ENCODE results near the gene LYRM9. TPM values are rescaled to one million over a fixed set of nuclear protein-coding genes. Genes with fewer than 3 reads are reported as not detected.
"Not testable (repeated sequence)": the region's sequence is repeated elsewhere in the genome, so short reads cannot be mapped to it uniquely, and the experiment has no call there.

LYRM9 gene
- total RNA-seq, 1 donor from 2014 or later: 16.0 TPM

GRCh38 chr17:27888945-27889344 lies 4.2 kb downstream of the LYRM9 start:
- Mint-ChIP-seq H3K36me3 (peaks cover 2% of the 10 kb centered on the region), H3K4me1 (peaks cover 43% of the 10 kb centered on the region), H3K4me3 (peak overlapping the region; percentile 17), H3K9me3 (peaks cover 2% of the 10 kb centered on the region), H3K27me3 (ENCODE audit: insufficient read depth, low read depth) (peaks cover 8% of the 10 kb centered on the region), H3K27ac (peak overlapping the region; percentile 93)
- peak; percentile 85 for DNase-seq (ENCODE audit: low spot score)
- Histone ChIP-seq H3K9ac (no peak overlapping the region), H3F3A (ENCODE audit: low read depth) (peaks cover 8% of the 10 kb centered on the region), H3K4me2 (peak overlapping the region; percentile 46), H3K9me3 (ENCODE audit: low read depth) (no peaks in the 10 kb centered on the region), H3K4me1 (peaks cover 27% of the 10 kb centered on the region), H3K27ac (no peak overlapping the region), H4K20me1 (ENCODE audit: low read depth) (no peaks in the 10 kb centered on the region), H3K27me3 (peaks cover 16% of the 10 kb centered on the region), H2AFZ (replicated peaks) (no peak overlapping the region), H3K36me3 (no peaks in the 10 kb centered on the region), H3K79me2 (ENCODE audit: low read depth) (no peaks in the 10 kb centered on the region), H3K4me3 (no peak overlapping the region)
- TF ChIP-seq EZH2phosphoT487 (IDR thresholded peaks at IDR 0.05) (no peak), CTCF (IDR thresholded peaks at IDR 0.05) (no peak), EZH2 (IDR thresholded peaks at IDR 0.05) (no peak)

DNA sequence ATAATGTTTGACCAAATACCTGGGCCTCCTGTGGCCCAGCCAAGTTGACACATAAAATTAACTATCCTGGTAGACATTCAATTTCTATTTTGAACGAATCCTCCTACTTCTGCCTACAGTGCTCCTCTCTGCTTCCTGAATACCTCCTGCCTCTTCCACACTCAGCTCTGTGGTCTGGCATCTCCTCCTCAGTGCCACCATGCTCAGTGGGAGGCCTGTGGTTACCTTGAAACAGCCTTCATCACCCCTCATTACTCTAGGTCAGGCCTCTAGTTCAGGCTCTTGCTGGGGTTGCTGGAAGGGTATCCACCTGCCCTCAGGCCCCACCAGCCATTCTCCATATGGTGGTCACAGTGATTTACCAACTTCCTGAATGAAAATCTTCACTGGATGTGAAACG lies 5.1 kb downstream of the LYRM9 start:
- H3K9ac ChIP-seq: no peak overlapping the region
- peak overlapping the region; percentile 46 for H3K4me2 ChIP-seq
- TF ChIP-seq EZH2 (IDR thresholded peaks at IDR 0.05) (no peak), CTCF (IDR thresholded peaks at IDR 0.05) (no peak), EZH2phosphoT487 (IDR thresholded peaks at IDR 0.05) (no peak)
- H3K4me1 Mint-ChIP-seq: peaks cover 38% of the 10 kb centered on the region
- H3K27me3 ChIP-seq: peaks cover 16% of the 10 kb centered on the region
- peaks cover 8% of the 10 kb centered on the region for H3F3A ChIP-seq (ENCODE audit: low read depth)
- H3K9me3 ChIP-seq (ENCODE audit: low read depth): no peaks in the 10 kb centered on the region
- H3K27ac ChIP-seq: no peak overlapping the region
- peaks cover 2% of the 10 kb centered on the region for H3K9me3 Mint-ChIP-seq
- no peaks in the 10 kb centered on the region for H3K36me3 ChIP-seq
- peaks cover 2% of the 10 kb centered on the region for H3K36me3 Mint-ChIP-seq
- no peak for DNase-seq (ENCODE audit: low spot score)
- no peak overlapping the region for H3K4me3 ChIP-seq
- H3K27me3 Mint-ChIP-seq (ENCODE audit: insufficient read depth, low read depth): peaks cover 8% of the 10 kb centered on the region
- no peak overlapping the region for H3K4me3 Mint-ChIP-seq
- H3K4me1 ChIP-seq: peaks cover 21% of the 10 kb centered on the region
- no peak overlapping the region for H2AFZ ChIP-seq (replicated peaks)
- H4K20me1 ChIP-seq (ENCODE audit: low read depth): no peaks in the 10 kb centered on the region
- H3K27ac Mint-ChIP-seq: no peak overlapping the region
- H3K79me2 ChIP-seq (ENCODE audit: low read depth): no peaks in the 10 kb centered on the region

GRCh38 chr17:27886348-27886906 lies 6.7 kb downstream of the LYRM9 start:
- H3K27me3 Mint-ChIP-seq (ENCODE audit: insufficient read depth, low read depth); H3K36me3 ChIP-seq; H3K27ac ChIP-seq; H3K36me3 Mint-ChIP-seq; H3K4me3 Mint-ChIP-seq; H2AFZ ChIP-seq (replicated peaks); H3K79me2 ChIP-seq (ENCODE audit: low read depth); H3F3A ChIP-seq (ENCODE audit: low read depth); H3K4me3 ChIP-seq; DNase-seq (ENCODE audit: low spot score); H3K9ac ChIP-seq; H3K4me2 ChIP-seq; H3K27me3 ChIP-seq; H3K9me3 Mint-ChIP-seq; H4K20me1 ChIP-seq (ENCODE audit: low read depth); H3K9me3 ChIP-seq (ENCODE audit: low read depth): not testable (repeated sequence)
- peaks cover 15% of the 10 kb centered on the region for H3K4me1 ChIP-seq
- Mint-ChIP-seq H3K27ac (peak overlapping the region; percentile 78), H3K4me1 (peaks cover 33% of the 10 kb centered on the region)

GRCh38 chr17:27882162-27882840 lies 10.9 kb downstream of the LYRM9 start:
- no peaks in the 10 kb centered on the region for H3K27me3 ChIP-seq
- Mint-ChIP-seq H3K27me3 (ENCODE audit: insufficient read depth, low read depth) (peaks cover 4% of the 10 kb centered on the region), H3K36me3 (peaks cover 2% of the 10 kb centered on the region), H3K27ac (no peak overlapping the region), H3K9me3 (peaks cover 2% of the 10 kb centered on the region), H3K4me1 (peaks cover 32% of the 10 kb centered on the region), H3K4me3 (no peak overlapping the region)
- no peak overlapping the region for H3K4me3 ChIP-seq
- H3F3A ChIP-seq (ENCODE audit: low read depth): no peaks in the 10 kb centered on the region
- H3K9ac ChIP-seq: no peak overlapping the region
- H2AFZ ChIP-seq (replicated peaks): no peak overlapping the region
- no peak overlapping the region for H3K27ac ChIP-seq
- H3K79me2 ChIP-seq (ENCODE audit: low read depth): no peaks in the 10 kb centered on the region
- no peaks in the 10 kb centered on the region for H3K4me1 ChIP-seq
- TF ChIP-seq EZH2 (IDR thresholded peaks at IDR 0.05) (no peak), CTCF (IDR thresholded peaks at IDR 0.05) (no peak), EZH2phosphoT487 (IDR thresholded peaks at IDR 0.05) (no peak)
- no peaks in the 10 kb centered on the region for H3K36me3 ChIP-seq
- H3K4me2 ChIP-seq: no peak overlapping the region
- H3K9me3 ChIP-seq (ENCODE audit: low read depth): no peaks in the 10 kb centered on the region
- H4K20me1 ChIP-seq (ENCODE audit: low read depth): no peaks in the 10 kb centered on the region
- no peak for DNase-seq (ENCODE audit: low spot score)
